Epithelial cell of esophagus (primary cell): ENCODE measurements around the gene SUPT3H.
"Not testable (repeated sequence)": the region's sequence is repeated elsewhere in the genome, so short reads cannot be mapped to it uniquely, and the experiment has no call there.

Experiments used
- DNase-seq: peaks from one replicate; pipeline ENCODE4 v3.0.0; 2010; ENCODE audit warnings: low read depth
- H3K4me3 ChIP-seq: 2 replicates; pipeline ENCODE4 v1.5.1; 2011; ENCODE audit warnings: mild to moderate bottlenecking, low read length, control low read depth
- TF ChIP-seq, protein P1 (sequence below): IDR thresholded peaks from 2 replicates; pipeline ENCODE4 v1.5.1; 2011; ENCODE audit warnings: low read depth, mild to moderate bottlenecking, low read length, control low read depth, inconsistent platforms; ENCODE audit not compliant: insufficient read depth; ENCODE audit errors: missing control alignments

SUPT3H gene

DNA sequence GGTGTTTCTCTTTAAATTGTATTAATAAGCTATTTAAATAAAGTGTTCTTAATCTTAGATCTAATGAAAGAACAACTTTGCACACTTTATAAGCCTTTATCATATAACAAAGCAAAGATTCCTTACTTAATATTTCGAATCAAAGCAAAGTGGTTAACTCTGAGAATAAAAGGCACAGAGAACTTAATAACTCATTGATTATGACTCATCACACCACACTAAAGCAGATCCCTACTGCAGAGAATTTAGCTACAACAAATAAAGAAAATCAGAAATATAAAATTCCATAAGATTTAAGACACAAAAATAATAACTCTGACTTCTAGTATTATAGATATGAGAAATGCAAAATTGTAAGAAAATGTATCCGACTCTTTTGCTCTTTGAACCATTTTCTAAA is 185.2 kb downstream of the SUPT3H start:
- H3K4me3 ChIP-seq: no peak overlapping the region
- TF ChIP-seq, protein P1, sequence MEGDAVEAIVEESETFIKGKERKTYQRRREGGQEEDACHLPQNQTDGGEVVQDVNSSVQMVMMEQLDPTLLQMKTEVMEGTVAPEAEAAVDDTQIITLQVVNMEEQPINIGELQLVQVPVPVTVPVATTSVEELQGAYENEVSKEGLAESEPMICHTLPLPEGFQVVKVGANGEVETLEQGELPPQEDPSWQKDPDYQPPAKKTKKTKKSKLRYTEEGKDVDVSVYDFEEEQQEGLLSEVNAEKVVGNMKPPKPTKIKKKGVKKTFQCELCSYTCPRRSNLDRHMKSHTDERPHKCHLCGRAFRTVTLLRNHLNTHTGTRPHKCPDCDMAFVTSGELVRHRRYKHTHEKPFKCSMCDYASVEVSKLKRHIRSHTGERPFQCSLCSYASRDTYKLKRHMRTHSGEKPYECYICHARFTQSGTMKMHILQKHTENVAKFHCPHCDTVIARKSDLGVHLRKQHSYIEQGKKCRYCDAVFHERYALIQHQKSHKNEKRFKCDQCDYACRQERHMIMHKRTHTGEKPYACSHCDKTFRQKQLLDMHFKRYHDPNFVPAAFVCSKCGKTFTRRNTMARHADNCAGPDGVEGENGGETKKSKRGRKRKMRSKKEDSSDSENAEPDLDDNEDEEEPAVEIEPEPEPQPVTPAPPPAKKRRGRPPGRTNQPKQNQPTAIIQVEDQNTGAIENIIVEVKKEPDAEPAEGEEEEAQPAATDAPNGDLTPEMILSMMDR: no peak
- peak; percentile 17 for DNase-seq

DNA sequence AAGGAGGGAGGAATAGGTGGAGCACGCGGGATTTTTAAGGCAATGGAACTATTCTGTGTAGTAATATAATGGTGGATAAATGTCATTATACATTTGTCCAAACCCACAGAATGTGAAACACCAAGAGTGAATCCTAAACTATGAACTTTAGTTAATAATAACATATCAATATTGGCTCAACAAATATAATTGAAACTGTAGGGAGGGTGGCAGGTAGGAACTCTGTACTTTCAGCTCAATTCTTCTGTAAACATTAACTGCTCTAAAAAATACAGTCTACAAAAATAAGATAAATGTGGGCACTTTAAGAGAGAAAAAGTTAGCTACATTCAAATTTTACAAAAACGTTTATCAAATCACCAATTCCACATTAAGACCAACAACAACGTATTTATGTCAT is 186.3 kb downstream of the SUPT3H start:
- no peak overlapping the region for H3K4me3 ChIP-seq
- DNase-seq: no peak
- TF ChIP-seq, protein P1: no peak

DNA sequence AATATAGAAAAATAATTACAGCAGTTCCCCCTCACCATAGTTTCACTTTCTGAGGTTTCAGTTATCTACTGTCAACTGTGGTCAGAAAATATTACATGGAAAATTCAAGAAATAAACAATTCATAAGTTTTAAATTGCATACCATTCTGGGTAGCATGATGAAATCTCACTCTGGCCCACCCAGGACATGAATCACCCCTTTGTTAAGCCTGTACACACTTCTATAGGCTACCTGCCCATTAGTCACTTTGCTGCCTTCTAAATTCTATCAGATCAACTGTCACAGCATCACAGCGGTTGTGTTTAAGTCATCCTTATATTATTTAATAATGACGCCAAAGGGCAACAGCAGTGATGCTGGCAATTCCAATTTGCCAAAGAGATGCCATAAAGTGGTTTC is 189.9 kb downstream of the SUPT3H start:
- TF ChIP-seq, protein P1: no peak
- DNase-seq: peak; percentile 87
- no peak overlapping the region for H3K4me3 ChIP-seq

DNA sequence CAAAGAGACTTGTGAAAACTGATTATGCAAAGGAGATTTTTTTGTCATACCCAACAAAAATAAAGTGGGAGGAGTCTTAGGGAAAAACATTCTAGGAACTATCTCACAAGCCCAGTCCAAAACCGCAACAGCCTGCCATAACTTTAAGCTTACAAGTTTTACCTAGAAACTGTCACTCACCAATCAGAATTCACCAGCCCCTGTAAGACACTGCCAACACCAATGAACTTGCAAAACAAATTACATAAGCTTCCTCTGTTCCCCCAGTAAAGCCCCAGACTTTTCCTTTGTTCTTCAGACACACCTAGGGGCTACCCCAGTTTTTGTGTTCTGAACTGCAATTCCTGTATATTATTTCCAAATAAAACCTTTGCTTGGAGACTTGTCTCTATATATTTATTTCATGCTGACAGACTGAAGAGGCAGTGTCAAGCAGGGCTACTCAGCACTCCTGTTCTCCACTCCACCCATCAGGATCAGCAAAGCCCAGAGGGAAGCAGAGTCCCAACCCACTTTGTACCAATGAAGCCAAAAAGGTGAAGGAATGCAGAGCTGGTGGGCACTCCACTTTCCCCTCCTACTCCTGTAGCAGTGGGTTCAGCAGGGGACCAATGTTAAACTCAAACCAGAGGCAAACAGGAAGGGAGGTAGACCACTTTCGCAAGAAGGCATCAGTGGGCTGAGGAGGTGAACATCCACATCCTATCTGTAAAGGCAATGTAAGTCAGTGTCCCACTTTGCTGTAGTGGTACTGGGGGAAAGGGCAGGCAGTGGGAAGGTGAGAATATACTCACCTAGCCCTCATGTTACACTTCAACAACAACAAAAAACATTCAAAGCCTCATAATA is 192.1 kb downstream of the SUPT3H start:
- DNase-seq: no peak
- H3K4me3 ChIP-seq: no peak overlapping the region

DNA sequence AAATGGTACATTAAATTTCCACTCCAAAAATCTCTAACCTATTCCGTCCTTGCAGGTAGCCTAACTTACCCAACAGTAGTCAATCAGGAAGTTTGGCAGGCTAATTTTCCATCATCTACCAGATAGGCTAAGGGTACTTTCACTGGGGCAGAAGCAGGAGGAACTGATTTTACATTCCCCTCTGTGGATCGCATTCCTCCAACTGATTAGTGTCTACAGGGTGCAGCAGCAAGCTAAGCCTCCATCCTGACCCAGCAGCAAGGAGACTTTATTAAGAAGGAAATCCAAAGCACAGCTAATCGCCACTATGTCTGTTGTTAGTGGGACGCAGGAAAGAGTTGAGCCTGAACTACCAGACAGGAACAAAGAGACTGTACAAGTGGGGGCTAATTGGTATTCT is 192.8 kb downstream of the SUPT3H start:
- DNase-seq: no peak
- TF ChIP-seq, protein P1: no peak

More for the DNA sequence above, 192.1 kb downstream of the SUPT3H start:
- TF ChIP-seq, protein P1: no peak

DNA sequence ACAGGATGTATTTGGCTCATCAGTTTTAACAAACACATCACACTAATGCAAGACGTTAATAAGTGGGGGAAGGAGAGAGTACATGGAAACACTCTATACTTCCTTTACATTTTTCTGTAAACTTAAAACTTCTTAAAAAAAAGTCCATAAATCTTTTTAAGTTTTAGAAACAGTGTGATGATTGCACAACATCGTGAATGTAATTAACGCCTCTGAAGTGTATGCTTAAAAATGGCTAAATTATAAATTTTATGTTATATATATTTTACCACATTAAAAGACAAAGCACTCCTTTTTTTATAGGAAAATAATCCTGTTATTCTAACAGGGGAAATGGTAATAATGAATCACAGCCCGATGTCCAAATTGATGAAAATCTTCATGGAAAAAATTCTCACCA is 193.7 kb downstream of the SUPT3H start:
- TF ChIP-seq, protein P1: no peak
- no peak overlapping the region for H3K4me3 ChIP-seq
- DNase-seq: no peak

More for the DNA sequence above, 192.8 kb downstream of the SUPT3H start:
- no peak overlapping the region for H3K4me3 ChIP-seq

DNA sequence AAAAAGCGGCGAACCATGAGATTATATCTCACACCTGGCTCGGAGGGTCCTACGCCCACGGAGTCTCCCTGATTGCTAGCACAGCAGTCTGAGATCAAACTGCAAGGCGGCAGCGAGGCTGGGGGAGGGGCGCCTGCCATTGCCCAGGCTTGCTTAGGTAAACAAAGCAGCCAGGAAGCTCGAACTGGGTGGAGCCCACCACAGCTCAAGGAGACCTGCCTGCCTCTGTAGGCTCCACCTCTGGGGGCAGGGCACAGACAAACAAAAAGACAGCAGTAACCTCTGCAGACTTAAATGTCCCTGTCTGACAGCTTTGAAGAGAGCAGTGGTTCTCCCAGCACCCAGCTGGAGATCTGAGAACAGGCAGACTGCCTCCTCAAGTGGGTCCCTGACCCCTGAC is 201.4 kb downstream of the SUPT3H start:
- not testable (repeated sequence) for DNase-seq

More for the DNA sequence above, 201.4 kb downstream of the SUPT3H start:
- not testable (repeated sequence) for H3K4me3 ChIP-seq
